Breast epithelium (tissue), 4 donors: ENCODE results near the gene CDC42. TPM values are rescaled to one million over a fixed set of nuclear protein-coding genes. Genes with fewer than 3 reads are reported as not detected.

Source experiments
- DNase-seq, 2 donors: peaks; one replicate each; pipeline ENCODE4 v3.0.0-alpha.2; 2019; ENCODE audit warnings: low spot score in 2 of 2
- H3K27ac ChIP-seq, 2 donors: fragments of 200-600 bp; sonication (generic) in 1 of 2; one replicate each; pipeline ENCODE4 v1.5.1; 2016 to 2019; ENCODE audit warnings: mild to moderate bottlenecking in 1 of 2
- H3K27me3 ChIP-seq, 2 donors: fragments of 200-600 bp; sonication (generic) in 1 of 2; one replicate each; pipeline versions ENCODE4 v1.5.1 to v1.6.0; 2017 to 2019; ENCODE audit warnings: control low read depth in 1 of 2, mild to moderate bottlenecking in 1 of 2
- H3K36me3 ChIP-seq: fragments of 200-600 bp; one replicate; pipeline ENCODE4 v1.5.1; 2019
- H3K4me1 ChIP-seq, 2 donors: fragments of 200-600 bp; sonication (generic); one replicate each; pipeline ENCODE4 v1.5.1; 2016 to 2019; ENCODE audit warnings: control low read depth in 1 of 2
- H3K4me3 ChIP-seq, 3 donors: fragments of 200-600 bp; sonication (generic); 1 replicate in 2 of 3; 2 replicates in 1 of 3; pipeline ENCODE4 v1.5.1; 2016 to 2019; ENCODE audit warnings: mild to moderate bottlenecking in 3 of 3, moderate library complexity in 2 of 3
- H3K9me3 ChIP-seq, 2 donors: fragments of 200-600 bp; sonication (generic) in 1 of 2; one replicate each; pipeline ENCODE4 v1.5.1; 2016 to 2019; ENCODE audit warnings: control low read depth in 1 of 2
- CTCF ChIP-seq, 3 donors: fragments of 450-650 bp; IDR thresholded peaks; one replicate each; pipeline ENCODE4 v1.5.1; 2016 to 2017; ENCODE audit warnings: antibody characterized with exemption in 3 of 3, mild to moderate bottlenecking in 3 of 3, moderate library complexity in 3 of 3
- POLR2A ChIP-seq: fragments of 450-650 bp; IDR thresholded peaks from one replicate; pipeline ENCODE4 v1.6.1; 2016; ENCODE audit warnings: antibody characterized with exemption, mild to moderate bottlenecking, moderate library complexity
- POLR2AphosphoS5 ChIP-seq, 3 donors: sonication (generic); formaldehyde crosslinking; IDR thresholded peaks; one replicate each; pipeline ENCODE4 v1.6.1; 2017; ENCODE audit warnings: antibody characterized with exemption in 3 of 3
- intact Hi-C: fragments of 100-400 bp; cut with DNase I; formaldehyde crosslinking; loops from one replicate; pipeline ENCODE4 v1.15.1; 2023; ENCODE audit warnings: low total_unique reads
- total RNA-seq, 3 donors: library from RNA; depleted of rRNA; stranded (reverse); fragments of >200 nt; gene quantifications; one replicate each; pipeline ENCODE4 v1.1.0, GENCODE V29; 2016

Gene CDC42
- total RNA-seq, 3 donors from 2014 or later = 192 to 255 (median 213) TPM

- intact Hi-C loops = loop anchor here (10.0 kb wide), 1 partner anchor 310 kb away; no protein-coding TSS in a partner anchor
- Histone ChIP-seq H3K27ac (no peak overlapping the region), H3K36me3 (no peaks in the 10 kb centered on the region), H3K4me3 (no peak overlapping the region), H3K9me3 (no peaks in the 10 kb centered on the region), H3K4me1 (peaks cover 6 to 11% of the 10 kb centered on the region in 2 donors), H3K27me3 (no peaks in the 10 kb centered on the region)
- TF ChIP-seq CTCF (IDR thresholded peaks at IDR 0.05) (no peak), POLR2A (no peak), POLR2AphosphoS5 (IDR thresholded peaks at IDR 0.05) (no peak)
- DNase-seq = no peak
These were observed 62.8 kb downstream of the CDC42 start for GRCh38 chr1:22115286-22115685.

- Histone ChIP-seq H3K27me3 (no peaks in the 10 kb centered on the region), H3K4me3 (no peak overlapping the region), H3K9me3 (no peaks in the 10 kb centered on the region), H3K4me1 (peaks cover 6 to 11% of the 10 kb centered on the region in 2 donors), H3K27ac (peak overlapping the region in 1 of 2 donors; percentile 13), H3K36me3 (no peaks in the 10 kb centered on the region)
- intact Hi-C loops = loop anchor here (10.0 kb wide), 1 partner anchor 308 kb away; no protein-coding TSS in a partner anchor
- DNase-seq = no peak
- TF ChIP-seq POLR2A (no peak), POLR2AphosphoS5 (IDR thresholded peaks at IDR 0.05) (no peak), CTCF (IDR thresholded peaks at IDR 0.05) (no peak)
These were observed 64.7 kb downstream of the CDC42 start for GRCh38 chr1:22117238-22117637.

- no peak for DNase-seq
- Histone ChIP-seq H3K27ac (peak overlapping the region in 1 of 2 donors; percentile 13), H3K4me1 (peaks cover 9 to 11% of the 10 kb centered on the region in 2 donors), H3K27me3 (no peaks in the 10 kb centered on the region), H3K9me3 (no peaks in the 10 kb centered on the region), H3K4me3 (no peak overlapping the region), H3K36me3 (no peaks in the 10 kb centered on the region)
- intact Hi-C loops = loop anchor here (10.0 kb wide), 1 partner anchor 307 kb away; no protein-coding TSS in a partner anchor
- TF ChIP-seq POLR2AphosphoS5 (IDR thresholded peaks at IDR 0.05) (no peak), CTCF (IDR thresholded peaks at IDR 0.05) (no peak), POLR2A (no peak)
These were observed 65.3 kb downstream of the CDC42 start for GRCh38 chr1:22117851-22118250.

- H3K36me3 ChIP-seq = no peaks in the 10 kb centered on the region
- TF ChIP-seq POLR2AphosphoS5 (IDR thresholded peaks at IDR 0.05) = no peak
- TF ChIP-seq CTCF (IDR thresholded peaks at IDR 0.05) = no peak
- no peak for TF ChIP-seq POLR2A
- no peak overlapping the region for H3K27ac ChIP-seq
- H3K4me3 ChIP-seq = no peak overlapping the region
- no peaks in the 10 kb centered on the region for H3K27me3 ChIP-seq
- peaks cover 10 to 11% of the 10 kb centered on the region in 2 donors for H3K4me1 ChIP-seq
- H3K9me3 ChIP-seq = no peaks in the 10 kb centered on the region
- DNase-seq = no peak
- intact Hi-C loops = loop anchor here (10.0 kb wide), 1 partner anchor 306 kb away; no protein-coding TSS in a partner anchor
These were observed 65.9 kb downstream of the CDC42 start for GRCh38 chr1:22118291-22118992.
